ENCODE data around the gene GTF2H1.

DNA sequence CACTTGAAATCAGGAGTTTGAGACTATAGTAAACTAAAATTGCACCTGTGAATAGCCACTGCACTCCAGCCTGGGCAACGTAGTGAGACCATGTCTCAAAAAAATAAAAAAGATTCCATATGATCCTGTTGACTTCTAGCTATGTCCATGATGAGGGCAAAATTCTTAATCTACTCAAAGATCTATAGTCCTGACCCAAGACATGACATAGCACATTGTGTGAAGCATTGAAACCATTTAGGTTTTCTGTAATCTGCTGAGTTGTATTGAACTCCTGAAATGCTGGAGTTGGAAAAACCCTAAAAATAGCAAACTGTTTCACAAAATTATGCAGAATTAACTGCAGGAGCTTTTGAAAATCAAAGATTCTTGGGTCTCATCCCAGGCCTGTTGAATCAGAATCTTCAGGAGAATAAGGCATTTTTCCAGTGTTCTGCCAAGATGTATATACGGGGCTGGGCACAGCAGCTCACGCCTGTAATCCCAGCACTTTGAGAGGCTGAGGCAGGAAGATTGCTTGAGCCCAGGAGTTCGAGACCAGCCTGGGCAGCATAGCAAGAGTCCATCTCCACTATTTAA, 42.2 kb downstream of the GTF2H1 start:
- no peak for TF ChIP-seq KDM1A (IDR thresholded peaks at IDR 0.05)
- TF ChIP-seq RAD21 (CRISPR knock-in tag; conservative IDR thresholded peaks at IDR 0.05 in 1 of 2, IDR thresholded peaks at IDR 0.05 in 1 of 2) = no peak
- TF ChIP-seq FOXK2 (conservative IDR thresholded peaks at IDR 0.05 in 1 of 2, IDR thresholded peaks at IDR 0.05 in 1 of 2; ENCODE audit: low read depth in 2 of 2) = no peak
- TF ChIP-seq, protein P1, sequence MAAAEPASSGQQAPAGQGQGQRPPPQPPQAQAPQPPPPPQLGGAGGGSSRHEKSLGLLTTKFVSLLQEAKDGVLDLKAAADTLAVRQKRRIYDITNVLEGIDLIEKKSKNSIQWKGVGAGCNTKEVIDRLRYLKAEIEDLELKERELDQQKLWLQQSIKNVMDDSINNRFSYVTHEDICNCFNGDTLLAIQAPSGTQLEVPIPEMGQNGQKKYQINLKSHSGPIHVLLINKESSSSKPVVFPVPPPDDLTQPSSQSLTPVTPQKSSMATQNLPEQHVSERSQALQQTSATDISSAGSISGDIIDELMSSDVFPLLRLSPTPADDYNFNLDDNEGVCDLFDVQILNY (CRISPR knock-in tag; IDR thresholded peaks at IDR 0.05) = no peak
- TF ChIP-seq ZNF23 (CRISPR knock-in tag; IDR thresholded peaks at IDR 0.05) = no peak
- no peak for TF ChIP-seq ZNF586 (CRISPR knock-in tag; conservative IDR thresholded peaks at IDR 0.05)
- TF ChIP-seq, protein P2, sequence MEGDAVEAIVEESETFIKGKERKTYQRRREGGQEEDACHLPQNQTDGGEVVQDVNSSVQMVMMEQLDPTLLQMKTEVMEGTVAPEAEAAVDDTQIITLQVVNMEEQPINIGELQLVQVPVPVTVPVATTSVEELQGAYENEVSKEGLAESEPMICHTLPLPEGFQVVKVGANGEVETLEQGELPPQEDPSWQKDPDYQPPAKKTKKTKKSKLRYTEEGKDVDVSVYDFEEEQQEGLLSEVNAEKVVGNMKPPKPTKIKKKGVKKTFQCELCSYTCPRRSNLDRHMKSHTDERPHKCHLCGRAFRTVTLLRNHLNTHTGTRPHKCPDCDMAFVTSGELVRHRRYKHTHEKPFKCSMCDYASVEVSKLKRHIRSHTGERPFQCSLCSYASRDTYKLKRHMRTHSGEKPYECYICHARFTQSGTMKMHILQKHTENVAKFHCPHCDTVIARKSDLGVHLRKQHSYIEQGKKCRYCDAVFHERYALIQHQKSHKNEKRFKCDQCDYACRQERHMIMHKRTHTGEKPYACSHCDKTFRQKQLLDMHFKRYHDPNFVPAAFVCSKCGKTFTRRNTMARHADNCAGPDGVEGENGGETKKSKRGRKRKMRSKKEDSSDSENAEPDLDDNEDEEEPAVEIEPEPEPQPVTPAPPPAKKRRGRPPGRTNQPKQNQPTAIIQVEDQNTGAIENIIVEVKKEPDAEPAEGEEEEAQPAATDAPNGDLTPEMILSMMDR (IDR thresholded peaks at IDR 0.05 in 2 of 3, conservative IDR thresholded peaks at IDR 0.05 in 1 of 3; ENCODE audit: insufficient read depth in 2 of 3, low read depth in 1 of 3, low read length in 3 of 3) = no peak
- TF ChIP-seq NBN (IDR thresholded peaks at IDR 0.05; ENCODE audit: low read depth) = no peak
- TF ChIP-seq, protein P3, sequence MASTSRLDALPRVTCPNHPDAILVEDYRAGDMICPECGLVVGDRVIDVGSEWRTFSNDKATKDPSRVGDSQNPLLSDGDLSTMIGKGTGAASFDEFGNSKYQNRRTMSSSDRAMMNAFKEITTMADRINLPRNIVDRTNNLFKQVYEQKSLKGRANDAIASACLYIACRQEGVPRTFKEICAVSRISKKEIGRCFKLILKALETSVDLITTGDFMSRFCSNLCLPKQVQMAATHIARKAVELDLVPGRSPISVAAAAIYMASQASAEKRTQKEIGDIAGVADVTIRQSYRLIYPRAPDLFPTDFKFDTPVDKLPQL (IDR thresholded peaks at IDR 0.05; ENCODE audit: extremely low read depth, insufficient read length) = no peak

Data from K562 (cell line).